H1 (cell line): ENCODE data around the gene FOXD3. TPM values are rescaled to one million over a fixed set of nuclear protein-coding genes. Genes with fewer than 3 reads are reported as not detected.
A peak's percentile ranks its signal among the peaks of the same experiment; 100 is the strongest.

ENCODE experiments used
- CTCF ChIA-PET: fragments of 300-600 bp; sonication (Branson Sonifier 250); formaldehyde crosslinking; loops from one replicate; lab custom pipeline; 2021; ENCODE audit not compliant: partially characterized antibody; lab: Charles Lee
- POLR2A ChIA-PET: fragments of 300-600 bp; sonication (Branson Sonifier 250); formaldehyde crosslinking; loops from one replicate; lab custom pipeline; 2021; ENCODE audit warnings: inconsistent platforms; ENCODE audit not compliant: partially characterized antibody; lab: Charles Lee
- DNase-seq, 2 experiments: peaks; one replicate each; pipeline versions ENCODE4 v3.0.0 to v3.0.0-alpha.2; 2010 to 2022; ENCODE audit warnings: low spot score in 2 of 2, low read depth in 1 of 2, mixed read lengths in 1 of 2
- FAIRE-seq: peaks from 2 replicates; lab custom pipeline; 2011; peaks lifted over from hg19 to GRCh38; lab: Jason Lieb, UNC
- H2AFZ ChIP-seq: 2 replicates; pipeline ENCODE4 v1.8.1; 2012; ENCODE audit warnings: low read length, inconsistent platforms
- H2AK5ac ChIP-seq: 2 replicates; pipeline ENCODE4 v1.6.1; 2013; ENCODE audit warnings: low read depth, low read length
- H2BK120ac ChIP-seq: replicated peaks from 2 replicates; pipeline ENCODE3; 2013; ENCODE audit warnings: low read depth, low read length, inconsistent platforms
- H2BK12ac ChIP-seq: 2 replicates; pipeline ENCODE4 v1.6.1; 2013; ENCODE audit warnings: low read depth, low read length
- H2BK15ac ChIP-seq: 2 replicates; pipeline ENCODE4 v1.6.1; 2013; ENCODE audit warnings: low read length
- H2BK20ac ChIP-seq: 2 replicates; pipeline ENCODE4 v1.6.1; 2013; ENCODE audit warnings: low read length
- H2BK5ac ChIP-seq: 2 replicates; pipeline ENCODE4 v1.6.1; 2013; ENCODE audit warnings: low read depth, low read length
- H3K14ac ChIP-seq: 2 replicates; pipeline ENCODE4 v1.6.1; 2013; ENCODE audit warnings: inconsistent platforms; ENCODE audit not compliant: insufficient read length
- H3K18ac ChIP-seq: 2 replicates; pipeline ENCODE4 v1.6.1; 2013; ENCODE audit warnings: low read length; ENCODE audit errors: extremely low read depth
- H3K23ac ChIP-seq: 2 replicates; pipeline ENCODE4 v1.6.1; 2013; ENCODE audit warnings: inconsistent platforms; ENCODE audit not compliant: insufficient read length
- H3K23me2 ChIP-seq: 2 replicates; pipeline ENCODE4 v1.6.1; 2013; ENCODE audit warnings: low read depth, low read length
- H3K27ac ChIP-seq: 2 replicates; pipeline ENCODE4 v1.6.1; 2011; ENCODE audit warnings: low read depth, low read length, inconsistent platforms
- H3K27me3 ChIP-seq, 4 experiments: replicated peaks in 1 of 4; 1 replicate in 1 of 4; 2 replicates in 3 of 4; pipeline versions ENCODE4 v1.6.1 to v1.8.1; 2011 to 2013; ENCODE audit warnings: low read length in 3 of 4, mild to moderate bottlenecking in 3 of 4, inconsistent platforms in 2 of 4, mixed read lengths in 2 of 4, moderate library complexity in 1 of 4; ENCODE audit not compliant: control insufficient read depth in 3 of 4, insufficient read depth in 3 of 4; ENCODE audit errors: extremely low read depth in 1 of 4
- H3K36me3 ChIP-seq, 4 experiments: 2 replicates each; pipeline versions ENCODE4 v1.6.1 to v1.8.1; 2011 to 2013; ENCODE audit warnings: mild to moderate bottlenecking in 4 of 4, low read length in 3 of 4, moderate library complexity in 2 of 4, control low read depth in 1 of 4, inconsistent platforms in 1 of 4; ENCODE audit not compliant: insufficient read depth in 4 of 4, control insufficient read depth in 2 of 4
- H3K4ac ChIP-seq: replicated peaks from 2 replicates; pipeline ENCODE3; 2013; ENCODE audit warnings: low read length, low read depth, mixed read lengths, inconsistent platforms; ENCODE audit not compliant: insufficient read length
- H3K4me1 ChIP-seq, 4 experiments: replicated peaks in 1 of 4; 1 replicate in 1 of 4; 2 replicates in 3 of 4; pipeline versions ENCODE4 v1.6.1 to v1.8.1; 2011 to 2013; ENCODE audit warnings: low read length in 3 of 4, inconsistent platforms in 2 of 4, mixed read lengths in 1 of 4; ENCODE audit not compliant: insufficient read depth in 4 of 4, control insufficient read depth in 3 of 4
- H3K4me2 ChIP-seq, 2 experiments: 2 replicates each; pipeline versions ENCODE4 v1.6.1 to v1.8.1; 2011 to 2013; ENCODE audit warnings: low read depth in 2 of 2, low read length in 2 of 2, control low read depth in 1 of 2, inconsistent platforms in 1 of 2, mild to moderate bottlenecking in 1 of 2; ENCODE audit not compliant: insufficient read depth in 1 of 2
- H3K4me3 ChIP-seq, 4 experiments: fragments of 200-600, 300-600 bp in 1 of 4; sonication (generic), shearing (Covaris generic), sonication (Bioruptor Twin) in 1 of 4; 2 replicates each; pipeline versions ENCODE4 v1.5.1 to v1.8.1; 2011 to 2016; ENCODE audit warnings: low read length in 4 of 4, low read depth in 3 of 4, control low read depth in 2 of 4, inconsistent platforms in 2 of 4, mild to moderate bottlenecking in 2 of 4, mixed read lengths in 1 of 4, moderate library complexity in 1 of 4; ENCODE audit not compliant: insufficient read depth in 2 of 4; ENCODE audit errors: extremely low read depth in 1 of 4
- H3K56ac ChIP-seq: replicated peaks from 2 replicates; pipeline ENCODE3; 2013; ENCODE audit warnings: low read depth, mild to moderate bottlenecking, mixed read lengths, low read length, inconsistent platforms; ENCODE audit not compliant: insufficient read length
- H3K79me1 ChIP-seq: 2 replicates; pipeline ENCODE4 v1.6.1; 2013; ENCODE audit warnings: low read depth, low read length, control low read depth
- H3K79me2 ChIP-seq, 2 experiments: 2 replicates each; pipeline versions ENCODE4 v1.6.1 to v1.8.1; 2012 to 2013; ENCODE audit warnings: low read length in 2 of 2, mild to moderate bottlenecking in 2 of 2, inconsistent platforms in 1 of 2; ENCODE audit not compliant: insufficient read depth in 2 of 2, control insufficient read depth in 1 of 2
- H3K9ac ChIP-seq, 4 experiments: replicated peaks in 1 of 4; 1 replicate in 1 of 4; 2 replicates in 3 of 4; pipeline versions ENCODE4 v1.6.1 to v1.8.1; 2011 to 2013; ENCODE audit warnings: low read depth in 3 of 4, low read length in 3 of 4, control low read depth in 2 of 4, mild to moderate bottlenecking in 2 of 4, moderate library complexity in 2 of 4, inconsistent platforms in 1 of 4; ENCODE audit errors: extremely low read depth in 1 of 4
- H3K9me3 ChIP-seq, 2 experiments: 2 replicates each; pipeline versions ENCODE4 v1.6.1 to v1.8.1; 2012 to 2013; ENCODE audit warnings: mild to moderate bottlenecking in 2 of 2, moderate library complexity in 2 of 2, control low read depth in 1 of 2, inconsistent platforms in 1 of 2, low read depth in 1 of 2, low read length in 1 of 2, mixed read lengths in 1 of 2; ENCODE audit not compliant: insufficient read depth in 2 of 2
- H4K20me1 ChIP-seq, 2 experiments: replicated peaks in 1 of 2; 2 replicates each; pipeline versions ENCODE3 to v1.8.1; 2011 to 2013; ENCODE audit warnings: inconsistent platforms in 2 of 2, low read length in 2 of 2, mild to moderate bottlenecking in 1 of 2; ENCODE audit not compliant: insufficient read depth in 2 of 2, control insufficient read depth in 1 of 2
- H4K5ac ChIP-seq: 2 replicates; pipeline ENCODE4 v1.6.1; 2013; ENCODE audit warnings: low read length, low read depth, mixed read lengths, inconsistent platforms; ENCODE audit not compliant: insufficient read length
- H4K8ac ChIP-seq: 2 replicates; pipeline ENCODE4 v1.8.0; 2013; ENCODE audit warnings: mild to moderate bottlenecking, moderate library complexity, low read length, inconsistent platforms; ENCODE audit not compliant: insufficient read depth; ENCODE audit errors: extremely low read depth
- H4K91ac ChIP-seq: replicated peaks from 2 replicates; pipeline ENCODE3; 2013; ENCODE audit warnings: low read length, mixed read lengths, inconsistent platforms; ENCODE audit not compliant: insufficient read length
- ATF2 ChIP-seq: IDR thresholded peaks from 2 replicates; pipeline ENCODE4 v1.6.1; 2012; ENCODE audit warnings: low read length, inconsistent platforms
- CBX5 ChIP-seq: fragments of 300-800, 300-1000 bp; sonication (generic); IDR thresholded peaks from 2 replicates; pipeline ENCODE4 v1.7.1; 2016; ENCODE audit warnings: antibody characterized with exemption, low read length, low read depth
- CBX8 ChIP-seq: fragments of 300-800, 300-1000 bp; sonication (generic); IDR thresholded peaks from 2 replicates; pipeline ENCODE4 v1.7.1; 2016; ENCODE audit warnings: low read depth, low read length, borderline replicate concordance
- CHD1 ChIP-seq: IDR thresholded peaks from 2 replicates; pipeline ENCODE4 v1.6.1; 2012; ENCODE audit warnings: low read depth, low read length, improper control_type of control experiment
- CHD2 ChIP-seq: IDR thresholded peaks from 2 replicates; pipeline ENCODE4 v1.6.1; 2012; ENCODE audit warnings: low read length, improper control_type of control experiment
- CTCF ChIP-seq, 3 experiments: IDR thresholded peaks; 1 replicate in 2 of 3; 2 replicates in 1 of 3; pipeline versions ENCODE4 v1.5.1 to v1.6.1; 2011; ENCODE audit warnings: low read length in 3 of 3, mild to moderate bottlenecking in 3 of 3, inconsistent platforms in 2 of 3, low read depth in 1 of 3, moderate library complexity in 1 of 3; ENCODE audit not compliant: insufficient read depth in 1 of 3; ENCODE audit errors: control extremely low read depth in 1 of 3
- JUND ChIP-seq: IDR thresholded peaks from 2 replicates; pipeline ENCODE4 v1.6.1; 2011; ENCODE audit warnings: mild to moderate bottlenecking, improper control_type of control experiment, low read length
- POLR2AphosphoS5 ChIP-seq: IDR thresholded peaks from 2 replicates; pipeline ENCODE4 v1.6.1; 2011; ENCODE audit warnings: low read depth, low read length
- RAD21 ChIP-seq, 2 experiments: IDR thresholded peaks in 1 of 2; conservative IDR thresholded peaks in 1 of 2; 2 replicates each; pipeline ENCODE4 v1.6.1; 2011; ENCODE audit warnings: low read depth in 2 of 2, low read length in 2 of 2, improper control_type of control experiment in 1 of 2, inconsistent platforms in 1 of 2, mild to moderate bottlenecking in 1 of 2, moderate library complexity in 1 of 2
- WGBS, 2 experiments: shearing (Covaris generic) in 1 of 2; methylation state at CpG; one replicate each; pipeline versions ENCODE4 v1.1.6 to v1.1.7; 2013 to 2015; ENCODE audit warnings: low lambda C conversion rate in 2 of 2, mixed read lengths in 2 of 2, inconsistent platforms in 1 of 2, low coverage in 1 of 2, missing lambda C conversion rate in 1 of 2; ENCODE audit not compliant: insufficient replicate concordance in 2 of 2, insufficient coverage in 1 of 2, insufficient read length in 1 of 2; ENCODE audit errors: extremely low coverage in 1 of 2, missing lambda C conversion rate in 1 of 2; 5-methylcytosine and 5-hydroxymethylcytosine counted together
- polyA plus RNA-seq, 7 experiments: library from polyadenylated mRNA; depleted of rRNA in 3 of 7; stranded (reverse) in 5 of 7; unstranded in 2 of 7; fragments of >200 nt in 5 of 7; fragments of 200-250 nt in 2 of 7; gene quantifications; 1 replicate in 5 of 7; 2 replicates in 1 of 7; 4 replicates in 1 of 7; pipeline versions ENCODE4 v1.2.1 to v1.2.3, GENCODE V29; 2011 to 2013; ENCODE audit warnings: missing spikeins in 2 of 7, mixed read lengths in 2 of 7
- total RNA-seq: library from RNA; stranded (reverse); fragmentation: NEBNext Ultra II Directional; extraction: Animal tissue kit (Norgen Biotek cat#: 25700); gene quantifications from 2 replicates; pipeline ENCODE4 v1.2.1, GENCODE V29; 2021

Gene FOXD3
- total and polyA plus RNA-seq, 2 of the 8 experiments (the other 6 are each of a cell fraction or from before 2014, with no cell fraction given) = 8.7 to 33.7 TPM

- Histone ChIP-seq H2BK5ac (no peak overlapping the region), H4K5ac (no peak overlapping the region), H3K27ac (no peak overlapping the region), H3K4me3 (peak overlapping the region; percentile 2 to 80 (median 22); a peak in 7 of 8 replicates), H2BK15ac (no peak overlapping the region), H3K4me2 (peak overlapping the region; percentile 84 to 94), H2AFZ (no peak overlapping the region), H4K8ac (no peak overlapping the region), H3K27me3 (peaks cover 0 to 73% (median 46%) of the 10 kb centered on the region in 4 experiments; a peak in 5 of 7 replicates), H3K36me3 (no peaks in the 10 kb centered on the region), H3K4ac (no peak overlapping the region), H2BK12ac (0 out of 2 replicates have a peak overlapping the region, but pooled peaks have one; percentile 43), H3K23ac (no peak overlapping the region), H2AK5ac (no peak overlapping the region), H2BK20ac (no peak overlapping the region), H3K56ac (no peak overlapping the region), H3K23me2 (peaks cover 39% of the 10 kb centered on the region), H3K79me1 (no peaks in the 10 kb centered on the region), H3K14ac (no peak overlapping the region), H2BK120ac (no peak overlapping the region), H4K20me1 (peaks cover 0 to 2% of the 10 kb centered on the region in 2 experiments), H4K91ac (no peak overlapping the region), H3K18ac (peak overlapping the region; percentile 4; the same call in 1 of the 2 replicates), H3K9me3 (no peaks in the 10 kb centered on the region), H3K9ac (no peak overlapping the region), H3K4me1 (peaks cover 6 to 34% (median 17%) of the 10 kb centered on the region in 4 experiments), H3K79me2 (peaks cover 0 to 19% of the 10 kb centered on the region in 2 experiments; a peak in 3 of 4 replicates)
- FAIRE-seq (no peak), DNase-seq (peak in 1 of 2 experiments; percentile 60)
- 0% methylated on average over 20 of the region's 20 CpGs; no CpG with 5 or more reads in 1 of the 2 experiments for WGBS, 2 experiments
- ChIA-PET CTCF (interaction anchor here (0.7 to 6.5 kb wide), 10 partner anchors 9 to 253 kb away, joined by 3 to 71 read pairs (median 8); no protein-coding TSS in a partner anchor), POLR2A (interaction anchor here (2.8 kb wide), 1 partner anchor 9 kb away, joined by 15 read pairs; no protein-coding TSS in a partner anchor)
- TF ChIP-seq RAD21 (IDR thresholded peaks at IDR 0.05 in 1 of 2, conservative IDR thresholded peaks at IDR 0.05 in 1 of 2; ENCODE audit: low read depth in 2 of 2, low read length in 2 of 2) (no peak), ATF2 (no peak), POLR2AphosphoS5 (no peak), CBX5 (no peak), JUND (no peak), CBX8 (no peak), CTCF (IDR thresholded peaks at IDR 0.05; ENCODE audit: control extremely low read depth in 1 of 3, insufficient read depth in 1 of 3, low read depth in 1 of 3, low read length in 3 of 3) (no peak), CHD1 (no peak), CHD2 (no peak)
Measured at GRCh38 chr1:63326106-63326472, 3.7 kb downstream of the FOXD3 start.
